Uterus (tissue), 2 donors: ENCODE measurements around the gene SUGP2.

Experiments used
- CTCF ChIP-seq, 4 experiments: fragments of 200-600 bp in 2 of 4; fragments of 450-650 bp in 2 of 4; sonication (generic) in 2 of 4; IDR thresholded peaks; one replicate each; pipeline ENCODE4 v1.5.1; 2016 to 2019; ENCODE audit warnings: antibody characterized with exemption in 4 of 4, mild to moderate bottlenecking in 2 of 4, moderate library complexity in 1 of 4
- POLR2A ChIP-seq, 2 donors: fragments of 450-650 bp; IDR thresholded peaks; one replicate each; pipeline ENCODE4 v1.6.1; 2016; ENCODE audit warnings: antibody characterized with exemption in 2 of 2, mild to moderate bottlenecking in 1 of 2, moderate library complexity in 1 of 2

DNA sequence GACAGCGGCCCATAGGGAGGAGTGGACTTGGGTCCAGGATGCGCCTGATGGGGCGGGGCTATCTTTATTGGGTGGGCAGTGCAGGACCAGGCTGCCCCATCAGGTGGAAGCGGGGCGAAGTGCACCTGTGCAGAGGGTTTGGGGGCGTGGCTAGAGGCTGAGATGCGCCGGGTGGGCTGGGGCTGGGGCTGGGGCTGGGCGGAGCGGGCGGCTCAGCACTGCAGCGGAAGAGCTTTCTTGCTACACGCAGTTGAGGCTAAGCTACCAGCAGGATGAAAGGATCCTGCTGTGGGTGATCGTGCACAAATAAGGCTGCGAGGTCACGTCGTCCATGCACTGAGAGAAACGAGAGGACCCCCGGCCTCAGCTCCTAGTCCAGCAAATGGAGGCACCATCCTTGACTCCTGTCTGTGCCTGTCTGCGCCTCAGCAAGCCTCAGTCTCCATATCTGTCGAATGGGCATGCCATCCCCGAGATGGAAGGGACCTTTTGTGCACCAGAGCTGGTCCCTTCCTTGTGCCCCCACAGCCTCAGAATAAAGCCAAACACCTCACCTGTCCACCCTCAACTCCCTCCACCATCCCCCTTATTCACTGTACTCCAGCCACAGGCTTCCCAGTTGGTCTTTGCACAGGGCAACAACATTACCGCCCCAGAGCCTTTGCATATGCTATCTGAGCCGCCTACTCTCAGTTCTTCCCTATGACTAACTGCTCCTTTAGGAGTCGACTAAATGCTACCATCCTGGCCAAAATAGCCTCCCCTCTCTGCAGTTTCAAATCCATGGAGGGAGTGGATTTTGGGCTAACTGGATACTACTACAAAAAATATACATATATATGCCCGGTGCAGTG is 71.3 kb downstream of the SUGP2 start:
- TF ChIP-seq CTCF (IDR thresholded peaks at IDR 0.05) = no peak
- TF ChIP-seq POLR2A (IDR thresholded peaks at IDR 0.05) = no peak
